CD4-positive, alpha-beta T cell (primary cell): ENCODE results near the gene TMBIM1. TPM values are rescaled to one million over a fixed set of nuclear protein-coding genes. Genes with fewer than 3 reads are reported as not detected.

Experiments used
- ATAC-seq: fragments of 200-7000 bp; cut with Tn5 transposase; one replicate; pipeline ENCODE4 v1.10.0; 2022; ENCODE audit warnings: mild to moderate bottlenecking; ENCODE audit not compliant: poor library complexity
- CTCF ChIA-PET: fragments of 350-600 bp; sonication (Branson Sonifier 250); formaldehyde crosslinking; loops from one replicate; lab custom pipeline; 2021; ENCODE audit warnings: antibody characterized with exemption, inconsistent platforms; lab: Charles Lee
- POLR2A ChIA-PET: fragments of 350-600 bp; sonication (Branson Sonifier 250); formaldehyde crosslinking; loops from one replicate; lab custom pipeline; 2021; ENCODE audit warnings: antibody characterized with exemption, inconsistent platforms; lab: Charles Lee
- DNase-seq, 14 experiments: peaks; one replicate each; pipeline ENCODE4 v3.0.0-alpha.2; 2013 to 2020; ENCODE audit warnings: mixed read lengths in 2 of 14
- H3K27ac ChIP-seq, 2 donors: one replicate each; pipeline versions ENCODE4 v1.5.1 to v1.7.0; 2013; ENCODE audit warnings: low read length in 2 of 2, low read depth in 1 of 2, mild to moderate bottlenecking in 1 of 2
- H3K27me3 ChIP-seq, 2 experiments: 1 replicate in 1 of 2; 2 replicates in 1 of 2; pipeline versions ENCODE4 v1.6.1 to v1.7.0; 2013; ENCODE audit warnings: low read length in 2 of 2, control low read depth in 1 of 2, mild to moderate bottlenecking in 1 of 2, moderate library complexity in 1 of 2; ENCODE audit not compliant: insufficient read depth in 2 of 2, control insufficient read depth in 1 of 2
- H3K36me3 ChIP-seq: one replicate; pipeline ENCODE4 v1.6.1; 2013; ENCODE audit warnings: low read length, control low read depth; ENCODE audit not compliant: insufficient read depth
- H3K4me1 ChIP-seq: one replicate; pipeline ENCODE4 v1.6.1; 2013; ENCODE audit warnings: low read length, control low read depth; ENCODE audit not compliant: insufficient read depth
- H3K4me3 ChIP-seq: one replicate; pipeline ENCODE4 v1.5.1; 2013; ENCODE audit warnings: mild to moderate bottlenecking, low read length, moderate library complexity
- H3K9me3 ChIP-seq, 2 experiments: 1 replicate in 1 of 2; 2 replicates in 1 of 2; pipeline versions ENCODE4 v1.6.1 to v1.7.0; 2013; ENCODE audit warnings: low read length in 2 of 2, mild to moderate bottlenecking in 2 of 2, control low read depth in 1 of 2, moderate library complexity in 1 of 2; ENCODE audit not compliant: control insufficient read depth in 1 of 2, insufficient read depth in 1 of 2
- H3K27ac Mint-ChIP-seq: one replicate; pipeline ENCODE4 v1.8.0; 2020; ENCODE audit warnings: mixed read lengths
- H3K27me3 Mint-ChIP-seq: one replicate; pipeline ENCODE4 v1.8.0; 2021; ENCODE audit warnings: mixed read lengths
- H3K36me3 Mint-ChIP-seq: one replicate; pipeline ENCODE4 v1.8.0; 2021; ENCODE audit warnings: low read depth, mixed read lengths
- H3K4me1 Mint-ChIP-seq: one replicate; pipeline ENCODE4 v1.8.0; 2021; ENCODE audit warnings: low read depth, mixed read lengths
- H3K4me3 Mint-ChIP-seq: one replicate; pipeline ENCODE4 v1.8.0; 2020; ENCODE audit warnings: mild to moderate bottlenecking, mixed read lengths
- H3K9me3 Mint-ChIP-seq: one replicate; pipeline ENCODE4 v1.8.0; 2020; ENCODE audit warnings: mixed read lengths
- intact Hi-C, 2 experiments: fragments of 100-400 bp; cut with DNase I in 1 of 2; cut with micrococcal nuclease in 1 of 2; formaldehyde crosslinking; loops; one replicate each; pipeline versions ENCODE4 v1.15.1 to v1.9.0; 2023 to 2025; cut with DNase I, micrococcal nuclease
- microRNA-seq: library from miRNA; unstranded; fragments of <30 nt; microRNA quantifications from one replicate; pipeline ENCODE4 v1.2.0, GENCODE V29; 2021; ENCODE audit warnings: borderline microRNAs expressed, borderline replicate concordance
- total RNA-seq, 174 experiments: library from RNA in 2 of 174; stranded (reverse) in 2 of 174; gene quantifications; one replicate each; pipeline ENCODE4 v1.2.3 and lab custom pipeline; 2021 to 2026
- TF ChIP-seq, protein P1 (sequence below): fragments of 200-600 bp; IDR thresholded peaks from one replicate; pipeline ENCODE4 v1.8.0; 2022; ENCODE audit warnings: antibody characterized with exemption, mild to moderate bottlenecking

TMBIM1 gene
- total RNA-seq, 2 experiments from 2014 or later: 99.2 to 102 TPM

DNA sequence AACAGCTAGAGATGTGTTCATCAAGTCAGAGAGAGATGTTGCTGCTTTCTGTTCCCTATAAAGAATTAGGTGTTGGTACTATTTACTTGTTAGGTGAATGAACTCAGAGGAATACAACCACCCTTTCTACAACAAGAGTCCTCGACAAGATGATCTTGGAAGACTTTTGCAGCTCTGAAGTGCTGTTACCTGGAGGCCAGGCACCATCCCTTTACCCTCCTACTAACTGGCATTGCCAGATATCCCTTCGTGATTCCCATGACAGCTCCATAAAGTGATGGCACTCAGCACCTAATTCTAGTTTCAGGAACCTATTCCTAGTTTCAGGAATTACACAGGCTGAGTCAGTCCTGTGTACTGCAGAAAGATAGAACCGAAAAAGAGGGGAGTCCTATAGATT lies 65.4 kb downstream of the TMBIM1 start:
- CTCF ChIA-PET: no interaction called here
- Histone ChIP-seq H3K27me3 (no peaks in the 10 kb centered on the region), H3K4me1 (peaks cover 88% of the 10 kb centered on the region), H3K27ac (no peak overlapping the region), H3K4me3 (no peak overlapping the region), H3K9me3 (no peaks in the 10 kb centered on the region), H3K36me3 (peaks cover 82% of the 10 kb centered on the region)
- intact Hi-C loops: loop anchor here in 1 of 2 experiments (5.0 kb wide), 1 partner anchor 40 kb away; no protein-coding TSS in a partner anchor
- peaks cover 92% of the 10 kb centered on the region for H3K36me3 Mint-ChIP-seq
- DNase-seq (no peak), ATAC-seq (no peak)
- POLR2A ChIA-PET: interaction anchor here (0.6 to 7.8 kb wide), 5 partner anchors 9 to 57 kb away, joined by 3 to 64 read pairs (median 5); partner anchors contain the start of genes AAMP, ARPC2, GPBAR1 and PNKD
- H3K9me3 Mint-ChIP-seq: no peaks in the 10 kb centered on the region
- H3K4me1 Mint-ChIP-seq: peaks cover 86% of the 10 kb centered on the region
- H3K27ac Mint-ChIP-seq: peak overlapping the region; percentile 96
- no peaks in the 10 kb centered on the region for H3K27me3 Mint-ChIP-seq
- TF ChIP-seq, protein P1, sequence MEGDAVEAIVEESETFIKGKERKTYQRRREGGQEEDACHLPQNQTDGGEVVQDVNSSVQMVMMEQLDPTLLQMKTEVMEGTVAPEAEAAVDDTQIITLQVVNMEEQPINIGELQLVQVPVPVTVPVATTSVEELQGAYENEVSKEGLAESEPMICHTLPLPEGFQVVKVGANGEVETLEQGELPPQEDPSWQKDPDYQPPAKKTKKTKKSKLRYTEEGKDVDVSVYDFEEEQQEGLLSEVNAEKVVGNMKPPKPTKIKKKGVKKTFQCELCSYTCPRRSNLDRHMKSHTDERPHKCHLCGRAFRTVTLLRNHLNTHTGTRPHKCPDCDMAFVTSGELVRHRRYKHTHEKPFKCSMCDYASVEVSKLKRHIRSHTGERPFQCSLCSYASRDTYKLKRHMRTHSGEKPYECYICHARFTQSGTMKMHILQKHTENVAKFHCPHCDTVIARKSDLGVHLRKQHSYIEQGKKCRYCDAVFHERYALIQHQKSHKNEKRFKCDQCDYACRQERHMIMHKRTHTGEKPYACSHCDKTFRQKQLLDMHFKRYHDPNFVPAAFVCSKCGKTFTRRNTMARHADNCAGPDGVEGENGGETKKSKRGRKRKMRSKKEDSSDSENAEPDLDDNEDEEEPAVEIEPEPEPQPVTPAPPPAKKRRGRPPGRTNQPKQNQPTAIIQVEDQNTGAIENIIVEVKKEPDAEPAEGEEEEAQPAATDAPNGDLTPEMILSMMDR: no peak
- H3K4me3 Mint-ChIP-seq: peak overlapping the region; percentile 16

Small RNA genes within 50 kb of the gene (microRNA-seq; reads per million reads assigned to microRNA genes)
- 12.2 reads per million, percentile 40 among the genes with 10 or more reads in this experiment for gene MIR6513
- not detected for gene MIR6810

Other genes with a start within 250 kb of the TMBIM1 start
- gene RUFY4, start 223.2 kb downstream of the TMBIM1 start, total RNA-seq: under 1 TPM; 0.78 to 0.85 TPM
- gene CXCR2, start 166.5 kb downstream of the TMBIM1 start, total RNA-seq: not detected
- gene CXCR1, start 125.5 kb downstream of the TMBIM1 start, total RNA-seq: under 1 TPM in 1 of 2 experiments, not detected in 1; 0.08 TPM
- gene ARPC2, start 75.3 kb downstream of the TMBIM1 start, total RNA-seq: 100 to 1,000 TPM; 448 to 452 TPM
- 1 to 10 TPM; 1.6 to 1.8 TPM for gene GPBAR1, start 31.5 kb downstream of the TMBIM1 start, total RNA-seq
- gene AAMP, start 22.4 kb downstream of the TMBIM1 start, total RNA-seq: 10 to 100 TPM; 40.2 to 42.5 TPM
- gene PNKD, start 22.0 kb downstream of the TMBIM1 start, total RNA-seq: 10 to 100 TPM in 1 of 2 experiments, 1 to 10 TPM in 1; 9.2 to 10.6 TPM
- not detected for gene CATIP, start 64.4 kb upstream of the TMBIM1 start, total RNA-seq
- 1 to 10 TPM; 4.9 to 6.3 TPM for gene SLC11A1, start 89.8 kb upstream of the TMBIM1 start, total RNA-seq
- gene CTDSP1, start 107.4 kb upstream of the TMBIM1 start, total RNA-seq: 10 to 100 TPM; 70.5 to 76.8 TPM
- gene VIL1, start 126.6 kb upstream of the TMBIM1 start, total RNA-seq: under 1 TPM; 0.20 to 0.33 TPM